ENCODE data around the gene MT3. TPM values are rescaled to one million over a fixed set of nuclear protein-coding genes. Genes with fewer than 3 reads are reported as not detected.
"Not testable (repeated sequence)": the region's sequence is repeated elsewhere in the genome, so short reads cannot be mapped to it uniquely, and the experiment has no call there.

MT3 gene
- total and polyA plus RNA-seq, 5 donors from 2014 or later = 1.2 TPM; not detected in 4

DNA sequence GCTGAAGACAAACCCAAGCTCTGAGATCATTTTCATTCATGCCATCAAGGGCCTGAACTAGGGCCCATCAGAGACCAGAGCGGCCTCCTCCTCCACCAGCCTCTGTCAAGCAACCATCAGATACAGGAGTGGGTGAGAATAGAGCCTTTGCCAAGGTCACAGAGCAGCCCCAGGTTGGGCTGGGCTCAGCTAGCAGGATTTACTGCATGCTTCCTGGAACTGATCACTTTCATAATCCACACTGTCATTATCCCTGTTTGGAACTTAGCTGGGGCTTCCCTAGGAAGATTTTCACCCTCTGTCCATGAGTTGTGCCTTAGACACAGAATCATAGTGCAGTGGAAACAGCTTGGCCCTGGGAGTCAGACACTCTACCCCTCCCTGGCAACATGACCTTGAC is 19.4 kb upstream of the MT3 start:
- Histone ChIP-seq H3K36me3 (ENCODE audit: control insufficient read depth, insufficient read depth, low read length) (no peaks in the 10 kb centered on the region), H3K27me3 (ENCODE audit: control insufficient read depth, insufficient read depth, low read length) (no peaks in the 10 kb centered on the region), H3K27ac (ENCODE audit: insufficient read depth, low read length, poor library complexity, severe bottlenecking) (no peak overlapping the region), H3K4me3 (ENCODE audit: low read depth, low read length) (no peak overlapping the region), H3K4me1 (ENCODE audit: control insufficient read depth, insufficient read depth, low read length, poor library complexity, severe bottlenecking) (no peaks in the 10 kb centered on the region), H3K9me3 (ENCODE audit: control insufficient read depth in 2 of 2, low read length in 2 of 2) (peaks cover 0 to 3% of the 10 kb centered on the region in 2 experiments)
- Mint-ChIP-seq H3K27ac (no peak overlapping the region), H3K27me3 (peaks cover 16% of the 10 kb centered on the region), H3K4me3 (no peak overlapping the region), H3K9me3 (peaks cover 0 to 5% (median 0%) of the 10 kb centered on the region in 7 donors), H3K36me3 (no peaks in the 10 kb centered on the region), H3K4me1 (peaks cover 0 to 7% (median 1%) of the 10 kb centered on the region in 4 donors)
- ATAC-seq (ENCODE audit: low read depth in 2 of 2) (no peak), DNase-seq (no peak)

DNA sequence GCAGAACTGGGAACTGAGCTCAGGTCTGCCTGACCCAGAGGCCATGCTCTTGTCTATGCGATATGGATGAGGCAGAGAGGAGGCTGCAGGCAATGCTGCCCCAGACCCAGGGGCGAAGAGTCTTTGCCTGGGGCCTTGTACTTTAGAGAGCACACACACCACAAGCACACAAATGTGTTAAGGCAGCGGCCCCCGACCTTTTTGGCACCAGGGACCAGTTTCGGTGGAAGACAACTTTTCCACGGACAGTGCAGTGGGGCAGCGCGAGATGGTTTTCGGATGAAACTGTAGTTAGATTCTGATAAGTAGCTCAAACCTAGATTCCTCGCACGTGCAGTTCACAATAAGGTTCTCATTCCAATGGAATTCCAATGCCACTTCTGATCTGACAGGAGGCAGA is 17.8 kb upstream of the MT3 start:
- H3K36me3 Mint-ChIP-seq = no peaks in the 10 kb centered on the region
- H3K9me3 ChIP-seq (ENCODE audit: control insufficient read depth in 2 of 2, low read length in 2 of 2) = peaks cover 0 to 3% of the 10 kb centered on the region in 2 experiments
- no peak overlapping the region for H3K4me3 Mint-ChIP-seq
- no peak overlapping the region for H3K27ac Mint-ChIP-seq
- H3K27me3 ChIP-seq (ENCODE audit: control insufficient read depth, insufficient read depth, low read length) = no peaks in the 10 kb centered on the region
- H3K4me1 Mint-ChIP-seq = peaks cover 0 to under 1% (median 0%) of the 10 kb centered on the region in 4 donors
- H3K9me3 Mint-ChIP-seq = peaks cover 0 to 5% (median 1%) of the 10 kb centered on the region in 7 donors
- H3K27ac ChIP-seq (ENCODE audit: insufficient read depth, low read length, poor library complexity, severe bottlenecking) = no peak overlapping the region
- ATAC-seq (ENCODE audit: low read depth in 2 of 2) (no peak), DNase-seq (no peak)
- no peaks in the 10 kb centered on the region for H3K36me3 ChIP-seq (ENCODE audit: control insufficient read depth, insufficient read depth, low read length)
- H3K4me3 ChIP-seq (ENCODE audit: low read depth, low read length) = no peak overlapping the region
- H3K4me1 ChIP-seq (ENCODE audit: control insufficient read depth, insufficient read depth, low read length, poor library complexity, severe bottlenecking) = no peaks in the 10 kb centered on the region
- peaks cover 6% of the 10 kb centered on the region for H3K27me3 Mint-ChIP-seq

DNA sequence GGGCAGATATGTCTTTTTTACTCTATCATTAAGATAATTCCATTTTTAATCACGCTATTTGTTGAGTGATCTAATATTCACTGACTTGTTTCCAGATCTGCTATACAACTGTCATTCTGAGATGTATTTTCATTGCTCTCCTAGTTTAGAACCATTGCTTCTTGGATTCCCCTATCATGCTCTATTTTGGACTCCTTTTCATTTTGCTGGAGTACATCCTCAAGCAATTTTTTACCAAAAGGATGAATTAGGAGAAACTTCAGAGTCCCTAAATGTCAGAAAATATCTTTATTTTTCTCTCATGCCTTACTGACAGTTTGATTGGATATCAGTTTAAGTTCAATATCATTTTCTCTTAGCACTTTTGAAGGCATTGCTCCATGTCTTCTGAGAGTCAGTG is 14.7 kb upstream of the MT3 start:
- H3K4me1 Mint-ChIP-seq = peaks cover 0 to 10% (median 5%) of the 10 kb centered on the region in 4 donors
- H3K9me3 ChIP-seq (ENCODE audit: control insufficient read depth in 2 of 2, low read length in 2 of 2) = peaks cover 0 to 3% of the 10 kb centered on the region in 2 experiments
- H3K27me3 ChIP-seq (ENCODE audit: control insufficient read depth, insufficient read depth, low read length) = no peaks in the 10 kb centered on the region
- no peak overlapping the region for H3K4me3 Mint-ChIP-seq
- peaks cover 0 to 5% (median 1%) of the 10 kb centered on the region in 7 donors for H3K9me3 Mint-ChIP-seq
- no peak for ATAC-seq (ENCODE audit: low read depth in 2 of 2)
- no peak overlapping the region for H3K27ac ChIP-seq (ENCODE audit: insufficient read depth, low read length, poor library complexity, severe bottlenecking)
- H3K36me3 ChIP-seq (ENCODE audit: control insufficient read depth, insufficient read depth, low read length) = no peaks in the 10 kb centered on the region
- H3K4me1 ChIP-seq (ENCODE audit: control insufficient read depth, insufficient read depth, low read length, poor library complexity, severe bottlenecking) = no peaks in the 10 kb centered on the region
- no peak overlapping the region for H3K4me3 ChIP-seq (ENCODE audit: low read depth, low read length)
- H3K36me3 Mint-ChIP-seq = no peaks in the 10 kb centered on the region
- DNase-seq = no peak
- H3K27ac Mint-ChIP-seq = no peak overlapping the region
- peaks cover 6% of the 10 kb centered on the region for H3K27me3 Mint-ChIP-seq

DNA sequence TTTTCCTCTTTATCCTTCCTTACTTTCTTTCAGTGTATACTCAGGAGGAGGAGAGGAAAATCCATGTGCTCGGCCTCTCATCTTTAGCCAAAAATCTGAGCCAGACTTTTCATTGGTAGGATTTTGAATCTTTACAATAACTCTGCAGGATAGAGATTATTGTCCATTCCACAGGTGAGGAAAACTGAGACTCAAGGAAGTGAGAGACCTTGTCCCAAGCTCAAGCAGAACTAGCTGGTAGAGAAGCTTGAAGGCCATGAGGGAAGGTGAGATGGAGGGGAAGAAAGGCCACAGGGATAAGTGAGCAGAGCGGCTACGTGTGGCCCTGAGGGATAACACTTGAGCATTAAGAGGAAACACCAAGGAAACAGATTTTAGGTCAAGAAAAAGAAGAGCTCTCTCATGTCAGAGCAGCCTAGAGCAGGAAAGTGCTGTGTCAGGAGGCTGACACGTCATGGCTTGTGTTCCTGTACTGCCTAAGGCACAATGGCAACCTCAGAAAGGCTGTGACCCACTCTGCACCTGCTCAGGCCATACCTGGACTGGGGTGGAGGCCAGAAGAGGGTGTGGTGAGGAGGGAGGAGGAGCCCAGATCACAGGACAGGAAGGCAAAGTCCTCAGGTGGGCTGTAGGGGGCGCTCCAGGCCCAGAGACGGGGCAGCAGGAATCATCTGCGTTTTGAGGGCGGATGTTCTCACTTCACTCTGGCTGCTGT is 12.6 kb upstream of the MT3 start:
- H3K36me3 ChIP-seq (ENCODE audit: control insufficient read depth, insufficient read depth, low read length) = no peaks in the 10 kb centered on the region
- H3K27ac ChIP-seq (ENCODE audit: insufficient read depth, low read length, poor library complexity, severe bottlenecking) = no peak overlapping the region
- Mint-ChIP-seq H3K36me3 (no peaks in the 10 kb centered on the region), H3K9me3 (peaks cover 0 to 5% (median 1%) of the 10 kb centered on the region in 7 donors), H3K27ac (peak overlapping the region; percentile 60 to 73 (median 62)), H3K4me3 (no peak overlapping the region), H3K4me1 (peaks cover 0 to 10% (median 5%) of the 10 kb centered on the region in 4 donors), H3K27me3 (peaks cover 14% of the 10 kb centered on the region)
- no peaks in the 10 kb centered on the region for H3K4me1 ChIP-seq (ENCODE audit: control insufficient read depth, insufficient read depth, low read length, poor library complexity, severe bottlenecking)
- H3K9me3 ChIP-seq (ENCODE audit: control insufficient read depth in 2 of 2, low read length in 2 of 2) = peaks cover 0 to 3% of the 10 kb centered on the region in 2 experiments
- no peak overlapping the region for H3K4me3 ChIP-seq (ENCODE audit: low read depth, low read length)
- ATAC-seq (ENCODE audit: low read depth in 2 of 2) (peak; percentile 98), DNase-seq (peak; percentile 73 to 87 (median 87))
- H3K27me3 ChIP-seq (ENCODE audit: control insufficient read depth, insufficient read depth, low read length) = no peaks in the 10 kb centered on the region

DNA sequence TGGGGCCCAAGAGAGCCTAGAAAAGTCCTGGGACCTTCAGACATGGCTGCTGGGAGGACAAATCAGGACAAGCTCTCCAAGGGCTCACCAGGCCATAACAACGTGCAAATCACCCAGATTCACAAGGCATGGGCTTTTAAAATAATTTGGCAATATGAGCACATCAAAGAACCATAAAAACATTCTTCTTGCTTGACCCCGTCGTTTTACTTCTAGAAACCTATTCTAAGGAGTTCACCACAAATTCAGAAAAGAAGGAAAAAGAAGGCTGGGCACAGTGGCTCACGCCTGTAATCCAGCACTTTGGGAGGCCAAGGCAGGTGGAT is 12.1 kb upstream of the MT3 start:
- peaks cover 0 to 3% of the 10 kb centered on the region in 2 experiments for H3K9me3 ChIP-seq (ENCODE audit: control insufficient read depth in 2 of 2, low read length in 2 of 2)
- Mint-ChIP-seq H3K4me1 (peaks cover 0 to 10% (median 5%) of the 10 kb centered on the region in 4 donors), H3K27ac (peak overlapping the region; percentile 60 to 73 (median 62)), H3K4me3 (no peak overlapping the region), H3K36me3 (no peaks in the 10 kb centered on the region), H3K9me3 (peaks cover 0 to 5% (median 1%) of the 10 kb centered on the region in 7 donors), H3K27me3 (peaks cover 19% of the 10 kb centered on the region)
- no peak overlapping the region for H3K27ac ChIP-seq (ENCODE audit: insufficient read depth, low read length, poor library complexity, severe bottlenecking)
- H3K27me3 ChIP-seq (ENCODE audit: control insufficient read depth, insufficient read depth, low read length) = no peaks in the 10 kb centered on the region
- no peaks in the 10 kb centered on the region for H3K4me1 ChIP-seq (ENCODE audit: control insufficient read depth, insufficient read depth, low read length, poor library complexity, severe bottlenecking)
- H3K4me3 ChIP-seq (ENCODE audit: low read depth, low read length) = no peak overlapping the region
- DNase-seq = no peak
- H3K36me3 ChIP-seq (ENCODE audit: control insufficient read depth, insufficient read depth, low read length) = no peaks in the 10 kb centered on the region
- ATAC-seq (ENCODE audit: low read depth in 2 of 2) = no peak

DNA sequence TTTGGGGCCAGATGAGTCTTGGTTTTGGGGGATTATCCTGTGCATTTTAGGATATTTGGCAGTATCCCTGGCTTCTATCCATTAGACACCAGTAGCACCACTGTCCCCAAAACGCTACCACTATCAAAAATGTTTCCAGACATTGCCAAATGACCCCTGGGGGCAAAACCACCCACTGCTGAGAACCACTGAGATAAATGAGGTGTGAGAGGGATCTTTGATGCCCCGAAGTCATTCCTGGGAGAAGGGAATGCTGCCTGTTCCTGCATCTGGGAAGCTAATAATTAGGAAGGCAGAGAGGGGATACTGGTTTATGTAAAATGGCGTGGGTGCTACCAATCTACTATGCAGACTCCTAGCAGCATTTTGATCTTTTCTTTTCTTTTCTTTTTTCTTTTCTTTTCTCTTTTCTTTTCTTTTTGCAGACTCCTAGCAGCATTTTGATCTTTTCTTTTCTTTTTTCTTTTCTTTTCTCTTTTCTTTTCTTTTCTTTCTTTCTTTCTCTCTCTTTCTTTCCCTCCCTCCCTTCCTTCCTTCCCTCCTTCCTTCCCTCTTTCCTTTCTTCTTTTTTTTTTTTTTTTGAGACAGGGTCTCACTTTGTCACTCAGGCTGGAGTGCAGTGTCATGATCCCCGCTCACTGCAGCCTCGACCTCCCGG is 8.8 kb upstream of the MT3 start:
- no peak for DNase-seq
- Mint-ChIP-seq H3K36me3 (no peaks in the 10 kb centered on the region), H3K4me1 (peaks cover 0 to 10% (median 5%) of the 10 kb centered on the region in 4 donors), H3K27me3 (peaks cover 24% of the 10 kb centered on the region), H3K27ac (no peak overlapping the region), H3K9me3 (peaks cover 0 to 2% (median 0%) of the 10 kb centered on the region in 7 donors), H3K4me3 (no peak overlapping the region)
- Histone ChIP-seq H3K4me3 (ENCODE audit: low read depth, low read length) (no peak overlapping the region), H3K36me3 (ENCODE audit: control insufficient read depth, insufficient read depth, low read length) (no peaks in the 10 kb centered on the region), H3K4me1 (ENCODE audit: control insufficient read depth, insufficient read depth, low read length, poor library complexity, severe bottlenecking) (no peaks in the 10 kb centered on the region), H3K27ac (ENCODE audit: insufficient read depth, low read length, poor library complexity, severe bottlenecking) (no peak overlapping the region), H3K9me3 (ENCODE audit: control insufficient read depth in 2 of 2, low read length in 2 of 2) (no peaks in the 10 kb centered on the region), H3K27me3 (ENCODE audit: control insufficient read depth, insufficient read depth, low read length) (peaks cover 4% of the 10 kb centered on the region)
- ATAC-seq (ENCODE audit: low read depth in 2 of 2) = no peak

DNA sequence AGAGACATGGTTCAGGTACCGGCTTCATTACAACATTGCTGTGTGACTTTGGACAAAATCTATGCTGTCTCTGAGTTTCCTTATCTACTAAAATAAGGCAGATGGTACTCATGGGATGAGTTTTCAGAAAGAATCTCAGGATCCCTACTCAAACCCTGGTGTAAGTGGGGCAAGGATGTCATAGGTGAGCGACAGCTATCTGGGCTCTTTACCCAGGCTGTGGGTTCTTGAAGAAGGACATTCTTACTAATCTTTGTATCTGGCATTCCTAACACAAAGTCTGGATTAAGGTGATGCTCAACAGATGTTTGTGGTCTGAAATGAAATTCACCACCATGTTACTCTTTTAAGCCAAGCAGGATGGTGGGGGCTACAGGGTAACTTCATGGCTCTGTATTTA is 6.4 kb upstream of the MT3 start:
- H3K4me3 Mint-ChIP-seq, H3K4me1 Mint-ChIP-seq: not testable (repeated sequence)

More for the DNA sequence above, 6.4 kb upstream of the MT3 start:
- H3K9me3 Mint-ChIP-seq; ATAC-seq (ENCODE audit: low read depth in 2 of 2); H3K4me3 ChIP-seq (ENCODE audit: low read depth, low read length); H3K27ac Mint-ChIP-seq; H3K27ac ChIP-seq (ENCODE audit: insufficient read depth, low read length, poor library complexity, severe bottlenecking); H3K27me3 ChIP-seq (ENCODE audit: control insufficient read depth, insufficient read depth, low read length); DNase-seq; H3K4me1 ChIP-seq (ENCODE audit: control insufficient read depth, insufficient read depth, low read length, poor library complexity, severe bottlenecking); H3K9me3 ChIP-seq (ENCODE audit: control insufficient read depth in 2 of 2, low read length in 2 of 2); H3K36me3 ChIP-seq (ENCODE audit: control insufficient read depth, insufficient read depth, low read length); H3K36me3 Mint-ChIP-seq: not testable (repeated sequence)
- peaks cover 38% of the 10 kb centered on the region for H3K27me3 Mint-ChIP-seq

All from CD4-positive, CD25-positive, alpha-beta regulatory T cell (primary cell).